ENCODE measurements around the gene ZSCAN21.

ZSCAN21 gene

GRCh38 chr7:100029596-100029995 is 20.0 kb upstream of the ZSCAN21 start:
- DNase-seq = no peak

GRCh38 chr7:100033526-100033925 is 16.0 kb upstream of the ZSCAN21 start:
- no peak for DNase-seq

GRCh38 chr7:100034871-100035510 is 14.6 kb upstream of the ZSCAN21 start:
- no peak for DNase-seq

- DNase-seq = no peak
These were observed 13.7 kb upstream of the ZSCAN21 start for GRCh38 chr7:100035876-100036275.

- no peak for DNase-seq
These were observed 11.2 kb upstream of the ZSCAN21 start for GRCh38 chr7:100038326-100038725.

- DNase-seq = no peak
These were observed 9.0 kb upstream of the ZSCAN21 start for GRCh38 chr7:100040575-100040974.

GRCh38 chr7:100044718-100045117 is 4.9 kb upstream of the ZSCAN21 start:
- DNase-seq = peak; percentile 40 to 55 (median 42)

GRCh38 chr7:100048680-100049079 is 894 bp upstream of the ZSCAN21 start:
- DNase-seq = no peak

- no peak for DNase-seq
These were observed 2.0 kb downstream of the ZSCAN21 start for GRCh38 chr7:100051611-100052010.

GRCh38 chr7:100053215-100053614 is 3.6 kb downstream of the ZSCAN21 start:
- DNase-seq = peak; percentile 62 to 69 (median 62)

- DNase-seq = no peak
These were observed 7.4 kb downstream of the ZSCAN21 start for GRCh38 chr7:100057006-100057405.

GRCh38 chr7:100059251-100059739 is 9.7 kb downstream of the ZSCAN21 start:
- no peak for DNase-seq

GRCh38 chr7:100061518-100062193 is 12.1 kb downstream of the ZSCAN21 start:
- no peak for DNase-seq

GRCh38 chr7:100063376-100063775 is 13.8 kb downstream of the ZSCAN21 start:
- DNase-seq = no peak

GRCh38 chr7:100064162-100064561 is 14.6 kb downstream of the ZSCAN21 start:
- no peak for DNase-seq

- DNase-seq = no peak
These were observed 16.0 kb downstream of the ZSCAN21 start for GRCh38 chr7:100065452-100066186.

GRCh38 chr7:100066953-100067352 is 17.4 kb downstream of the ZSCAN21 start:
- DNase-seq = no peak

- DNase-seq = no peak
These were observed 20.4 kb downstream of the ZSCAN21 start for GRCh38 chr7:100069991-100070390.

GRCh38 chr7:100071018-100071723 is 21.6 kb downstream of the ZSCAN21 start:
- DNase-seq = no peak

GRCh38 chr7:100072462-100072861 is 22.9 kb downstream of the ZSCAN21 start:
- no peak for DNase-seq

GRCh38 chr7:100074841-100075240 is 25.3 kb downstream of the ZSCAN21 start:
- DNase-seq = no peak

GRCh38 chr7:100075418-100075817 is 25.8 kb downstream of the ZSCAN21 start:
- no peak for DNase-seq

- DNase-seq = no peak
These were observed 27.6 kb downstream of the ZSCAN21 start for GRCh38 chr7:100077205-100077604.

All from suppressor macrophage treated with lipopolysaccharide for 1 hour (primary cell).